Endothelial cell of umbilical vein (primary cell): ENCODE results near the gene KCNH8. TPM values are rescaled to one million over a fixed set of nuclear protein-coding genes. Genes with fewer than 3 reads are reported as not detected.

Experiments
- BruUV-seq: library from RNA; stranded (reverse); fragments of 400-500 nt; replicated peaks from 2 replicates; lab custom pipeline; 2021; lab: Mats Ljungman, UMichigan
- CTCF ChIA-PET: fragments of 300-600, 350-600 bp; sonication (Branson Sonifier 250); formaldehyde crosslinking; loops from one replicate; lab custom pipeline; 2021; ENCODE audit warnings: antibody characterized with exemption, inconsistent platforms; lab: Charles Lee
- POLR2A ChIA-PET: fragments of 300-600, 350-600 bp; sonication (Branson Sonifier 250); formaldehyde crosslinking; loops from one replicate; lab custom pipeline; 2021; ENCODE audit warnings: antibody characterized with exemption, inconsistent platforms; lab: Charles Lee
- DNase-seq: peaks from one replicate; pipeline ENCODE4 v3.0.0-alpha.2; 2011; ENCODE audit warnings: low read depth, low spot score
- FAIRE-seq: peaks from 2 replicates; lab custom pipeline; 2011; peaks lifted over from hg19 to GRCh38; lab: Jason Lieb, UNC
- H2AFZ ChIP-seq: 2 replicates; pipeline ENCODE4 v1.6.0; 2012; ENCODE audit warnings: low read depth, low read length, control low read depth, inconsistent platforms
- H3K27ac ChIP-seq: 2 replicates; pipeline ENCODE4 v1.5.1; 2011; ENCODE audit warnings: low read depth, mild to moderate bottlenecking, control low read depth, low read length, moderate library complexity; ENCODE audit not compliant: insufficient read depth
- H3K27me3 ChIP-seq, 2 experiments: 2 replicates each; pipeline versions ENCODE4 v1.6.0 to v1.6.1; 2011; ENCODE audit warnings: low read length in 2 of 2, mixed read lengths in 1 of 2; ENCODE audit not compliant: control insufficient read depth in 2 of 2, insufficient read depth in 2 of 2
- H3K36me3 ChIP-seq, 2 experiments: 2 replicates in 1 of 2; 3 replicates in 1 of 2; pipeline ENCODE4 v1.5.1; 2011; ENCODE audit warnings: low read length in 2 of 2, mild to moderate bottlenecking in 1 of 2, moderate library complexity in 1 of 2; ENCODE audit not compliant: control insufficient read depth in 2 of 2, insufficient read depth in 2 of 2; ENCODE audit errors: extremely low read depth in 1 of 2
- H3K4me1 ChIP-seq: 3 replicates; pipeline ENCODE4 v1.5.1; 2011; ENCODE audit warnings: mild to moderate bottlenecking, low read length; ENCODE audit not compliant: control insufficient read depth, insufficient read depth; ENCODE audit errors: extremely low read depth
- H3K4me2 ChIP-seq: 2 replicates; pipeline ENCODE4 v1.6.1; 2011; ENCODE audit warnings: low read length, control low read depth, mixed read lengths; ENCODE audit not compliant: insufficient read depth
- H3K4me3 ChIP-seq, 3 experiments: fragments of 200-600 bp in 1 of 3; sonication (generic), shearing (Covaris generic) in 1 of 3; replicated peaks in 1 of 3; 2 replicates each; pipeline ENCODE4 v1.5.1; 2011 to 2016; ENCODE audit warnings: control low read depth in 3 of 3, low read length in 3 of 3, mild to moderate bottlenecking in 2 of 3, inconsistent platforms in 1 of 3, low read depth in 1 of 3, moderate library complexity in 1 of 3; ENCODE audit not compliant: insufficient read depth in 1 of 3
- H3K79me2 ChIP-seq: 2 replicates; pipeline ENCODE4 v1.6.0; 2012; ENCODE audit warnings: low read length, inconsistent platforms; ENCODE audit not compliant: control insufficient read depth, insufficient read depth
- H3K9ac ChIP-seq: replicated peaks from 2 replicates; pipeline ENCODE3; 2011; ENCODE audit warnings: low read length, control low read depth; ENCODE audit not compliant: insufficient read depth; ENCODE audit errors: extremely low read depth
- H3K9me1 ChIP-seq: replicated peaks from 3 replicates; pipeline ENCODE4 v1.6.0; 2011; ENCODE audit warnings: mild to moderate bottlenecking, low read length; ENCODE audit not compliant: control insufficient read depth, insufficient read depth; ENCODE audit errors: extremely low read depth
- H3K9me3 ChIP-seq: replicated peaks from 2 replicates; pipeline ENCODE4 v1.5.1; 2012; ENCODE audit warnings: low read length, inconsistent platforms; ENCODE audit not compliant: control insufficient read depth, insufficient read depth
- H4K20me1 ChIP-seq: replicated peaks from 2 replicates; pipeline ENCODE3; 2011; ENCODE audit warnings: mild to moderate bottlenecking, low read length; ENCODE audit not compliant: control insufficient read depth, insufficient read depth; ENCODE audit errors: extremely low read depth
- EZH2 ChIP-seq: IDR thresholded peaks from 2 replicates; pipeline ENCODE4 v1.6.1; 2012; ENCODE audit warnings: borderline replicate concordance, low read depth, mild to moderate bottlenecking, moderate library complexity, low read length, inconsistent platforms; ENCODE audit not compliant: severe bottlenecking
- FOS ChIP-seq: IDR thresholded peaks from 2 replicates; pipeline ENCODE4 v1.6.1; 2011; ENCODE audit warnings: mild to moderate bottlenecking, low read length, moderate library complexity, borderline replicate concordance; ENCODE audit not compliant: insufficient read depth
- GATA2 ChIP-seq: IDR thresholded peaks from 2 replicates; pipeline ENCODE4 v1.7.0; 2011; ENCODE audit warnings: low read depth, mild to moderate bottlenecking, moderate library complexity, mixed read lengths, low read length; ENCODE audit not compliant: insufficient read length, insufficient read depth
- JUN ChIP-seq: IDR thresholded peaks from 2 replicates; pipeline ENCODE4 v1.6.1; 2011; ENCODE audit warnings: borderline replicate concordance, low read depth; ENCODE audit not compliant: insufficient read length, insufficient read depth
- MYC ChIP-seq: IDR thresholded peaks from one replicate; pipeline ENCODE4 v1.6.1; 2011; ENCODE audit warnings: mild to moderate bottlenecking, low read depth, low read length
- POLR2A ChIP-seq: IDR thresholded peaks from 2 replicates; pipeline ENCODE4 v1.6.1; 2012; ENCODE audit warnings: low read depth, mild to moderate bottlenecking, control low read depth, low read length
- POLR2AphosphoS5 ChIP-seq: IDR thresholded peaks from 2 replicates; pipeline ENCODE4 v1.6.1; 2012; ENCODE audit warnings: low read depth, mild to moderate bottlenecking, control low read depth, low read length, moderate library complexity; ENCODE audit not compliant: insufficient read depth
- dilution Hi-C: fragments of 300-500 bp; cut with MboI; formaldehyde crosslinking; loops from one replicate; pipeline ENCODE4 v1.15.0; 2019; ENCODE audit warnings: low sequenced_read_pairs; ENCODE audit not compliant: extremely low pct_ligation_motif_present
- intact Hi-C: fragments of 100-400 bp; cut with micrococcal nuclease; formaldehyde crosslinking; loops from one replicate; pipeline ENCODE4 v1.10.0; 2022
- polyA plus RNA-seq, 4 experiments: library from polyadenylated mRNA; depleted of rRNA in 3 of 4; stranded (reverse) in 3 of 4; unstranded in 1 of 4; fragments of >200 nt; gene quantifications; 2 replicates each; pipeline versions ENCODE4 v1.2.1 to v1.2.3, GENCODE V29; 2011 to 2012; ENCODE audit warnings: missing spikeins in 1 of 4
- total RNA-seq: library from RNA; stranded (reverse); gene quantifications from 2 replicates; pipeline ENCODE4 v1.2.3, GENCODE V29; 2021
- TF ChIP-seq, protein P1 (sequence below): IDR thresholded peaks from 2 replicates; pipeline ENCODE4 v1.6.1; 2011; ENCODE audit not compliant: insufficient read depth, insufficient read length
- TF ChIP-seq, protein P2 (sequence below), 2 donors: IDR thresholded peaks; 1 replicate in 1 of 2; 2 replicates in 1 of 2; pipeline ENCODE4 v1.5.1; 2011; ENCODE audit warnings: low read length in 2 of 2, mild to moderate bottlenecking in 2 of 2, moderate library complexity in 2 of 2, control low read depth in 1 of 2, inconsistent platforms in 1 of 2, low read depth in 1 of 2; ENCODE audit not compliant: insufficient read depth in 1 of 2; ENCODE audit errors: extremely low read depth in 1 of 2

The KCNH8 gene
- total and polyA plus RNA-seq, 2 donors (not counting 3 experiments of a cell fraction or from before 2014, with no cell fraction given): not detected

DNA sequence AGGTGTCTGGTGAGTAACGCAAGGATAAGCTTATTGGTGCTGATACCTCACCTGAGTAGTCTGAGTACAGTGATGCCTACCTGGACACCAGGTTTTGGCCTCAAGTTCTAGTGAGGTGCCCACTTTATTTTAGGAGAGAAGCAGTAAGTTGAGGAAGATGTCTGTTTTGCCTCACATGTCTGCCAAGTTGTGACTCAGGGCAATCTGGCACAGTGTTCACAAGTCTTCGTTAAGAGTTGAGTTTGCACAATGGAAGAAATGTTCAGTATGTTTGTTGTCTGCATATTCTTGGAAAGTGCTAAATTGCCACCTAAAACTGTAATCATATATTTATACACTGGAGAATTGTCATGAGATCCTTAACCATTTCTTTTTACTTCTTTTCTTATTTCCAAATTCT, 122.2 kb downstream of the KCNH8 start:
- TF ChIP-seq EZH2 (no peak), FOS (no peak), MYC (no peak), JUN (no peak), POLR2A (no peak), POLR2AphosphoS5 (no peak), GATA2 (no peak)
- TF ChIP-seq, protein P1, sequence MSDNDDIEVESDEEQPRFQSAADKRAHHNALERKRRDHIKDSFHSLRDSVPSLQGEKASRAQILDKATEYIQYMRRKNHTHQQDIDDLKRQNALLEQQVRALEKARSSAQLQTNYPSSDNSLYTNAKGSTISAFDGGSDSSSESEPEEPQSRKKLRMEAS: no peak
- TF ChIP-seq, protein P2, sequence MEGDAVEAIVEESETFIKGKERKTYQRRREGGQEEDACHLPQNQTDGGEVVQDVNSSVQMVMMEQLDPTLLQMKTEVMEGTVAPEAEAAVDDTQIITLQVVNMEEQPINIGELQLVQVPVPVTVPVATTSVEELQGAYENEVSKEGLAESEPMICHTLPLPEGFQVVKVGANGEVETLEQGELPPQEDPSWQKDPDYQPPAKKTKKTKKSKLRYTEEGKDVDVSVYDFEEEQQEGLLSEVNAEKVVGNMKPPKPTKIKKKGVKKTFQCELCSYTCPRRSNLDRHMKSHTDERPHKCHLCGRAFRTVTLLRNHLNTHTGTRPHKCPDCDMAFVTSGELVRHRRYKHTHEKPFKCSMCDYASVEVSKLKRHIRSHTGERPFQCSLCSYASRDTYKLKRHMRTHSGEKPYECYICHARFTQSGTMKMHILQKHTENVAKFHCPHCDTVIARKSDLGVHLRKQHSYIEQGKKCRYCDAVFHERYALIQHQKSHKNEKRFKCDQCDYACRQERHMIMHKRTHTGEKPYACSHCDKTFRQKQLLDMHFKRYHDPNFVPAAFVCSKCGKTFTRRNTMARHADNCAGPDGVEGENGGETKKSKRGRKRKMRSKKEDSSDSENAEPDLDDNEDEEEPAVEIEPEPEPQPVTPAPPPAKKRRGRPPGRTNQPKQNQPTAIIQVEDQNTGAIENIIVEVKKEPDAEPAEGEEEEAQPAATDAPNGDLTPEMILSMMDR (IDR thresholded peaks at IDR 0.05; ENCODE audit: extremely low read depth in 1 of 2, insufficient read depth in 1 of 2, low read depth in 1 of 2, low read length in 2 of 2): no peak
- BruUV-seq: no TSS peak
- DNase-seq (no peak), FAIRE-seq (no peak)
- Histone ChIP-seq H2AFZ (no peak overlapping the region), H3K27ac (no peak overlapping the region), H3K79me2 (no peaks in the 10 kb centered on the region), H3K4me1 (no peaks in the 10 kb centered on the region), H3K9ac (no peak overlapping the region), H3K27me3 (no peaks in the 10 kb centered on the region), H3K36me3 (no peaks in the 10 kb centered on the region), H3K4me2 (no peak overlapping the region), H4K20me1 (no peaks in the 10 kb centered on the region), H3K9me1 (no peaks in the 10 kb centered on the region), H3K9me3 (peaks cover 7% of the 10 kb centered on the region), H3K4me3 (no peak overlapping the region)
- intact Hi-C loops: no loop called here
- dilution Hi-C loops: no loop called here
- ChIA-PET POLR2A (no interaction called here), CTCF (no interaction called here)
